ENCODE results near the gene WDR31.

Gene WDR31

DNA sequence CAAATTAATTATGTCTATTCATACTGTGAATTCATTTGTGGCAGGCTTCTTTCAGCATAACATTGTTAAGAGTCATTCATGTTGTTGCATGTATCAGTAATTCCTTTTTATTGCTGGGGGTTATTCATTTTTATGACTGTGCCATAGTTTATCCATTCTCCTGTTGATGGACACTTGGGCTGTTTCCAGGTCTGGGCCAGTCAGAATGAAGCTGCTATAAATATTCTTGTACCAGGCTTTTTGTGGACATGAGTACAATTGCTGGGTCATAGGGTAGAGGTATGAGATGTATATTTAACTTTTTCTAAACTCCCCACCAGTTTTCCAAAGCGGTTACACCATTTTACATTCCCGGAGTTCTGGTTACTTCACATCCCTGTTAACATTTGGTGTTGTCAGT, 51.0 kb downstream of the WDR31 start:
- Histone ChIP-seq H3K4me3 (ENCODE audit: low read length) (no peak overlapping the region), H3K36me3 (ENCODE audit: insufficient read depth, low read length) (peaks cover 98% of the 10 kb centered on the region), H3K4me1 (ENCODE audit: insufficient read depth, low read length) (no peaks in the 10 kb centered on the region), H3K27me3 (ENCODE audit: insufficient read depth, low read length) (no peaks in the 10 kb centered on the region), H3K27ac (ENCODE audit: low read depth, low read length) (no peak overlapping the region), H3K9ac (ENCODE audit: low read depth, low read length) (no peak overlapping the region), H3K9me3 (ENCODE audit: insufficient read depth, low read depth, low read length) (no peaks in the 10 kb centered on the region)
- WGBS, result 95% methylated on average over 2 of the region's 2 CpGs

DNA sequence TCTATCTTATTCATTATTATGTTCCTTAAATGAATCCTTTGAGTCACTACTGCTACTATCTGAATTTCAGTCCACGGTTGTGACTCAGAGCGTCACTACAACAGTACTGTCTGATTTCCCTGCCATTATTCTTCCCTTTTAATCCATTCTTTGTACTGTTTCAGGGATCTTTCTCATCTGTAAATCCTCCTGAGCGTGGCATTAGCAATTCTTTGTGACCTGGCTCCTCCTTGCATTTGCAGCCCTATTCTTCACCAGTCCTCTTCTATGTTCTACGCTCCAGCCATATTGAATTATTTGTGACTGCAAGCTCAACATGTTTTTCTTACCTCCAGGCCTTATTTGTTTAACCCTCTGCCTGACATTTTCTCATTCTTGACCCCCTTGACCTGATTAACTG, 58.7 kb downstream of the WDR31 start:
- no peaks in the 10 kb centered on the region for H3K9me3 ChIP-seq (ENCODE audit: insufficient read depth, low read depth, low read length)
- H3K4me1 ChIP-seq (ENCODE audit: insufficient read depth, low read length), result 0 out of 2 replicates have a peak, but pooled peaks cover under 1% of the 10 kb centered on the region
- H3K27me3 ChIP-seq (ENCODE audit: insufficient read depth, low read length), result no peaks in the 10 kb centered on the region
- no peak overlapping the region for H3K9ac ChIP-seq (ENCODE audit: low read depth, low read length)
- H3K36me3 ChIP-seq (ENCODE audit: insufficient read depth, low read length), result peaks cover 92% of the 10 kb centered on the region
- WGBS, result 96% methylated on average over 4 of the region's 4 CpGs
- no peak overlapping the region for H3K27ac ChIP-seq (ENCODE audit: low read depth, low read length)
- H3K4me3 ChIP-seq (ENCODE audit: low read length), result no peak overlapping the region

DNA sequence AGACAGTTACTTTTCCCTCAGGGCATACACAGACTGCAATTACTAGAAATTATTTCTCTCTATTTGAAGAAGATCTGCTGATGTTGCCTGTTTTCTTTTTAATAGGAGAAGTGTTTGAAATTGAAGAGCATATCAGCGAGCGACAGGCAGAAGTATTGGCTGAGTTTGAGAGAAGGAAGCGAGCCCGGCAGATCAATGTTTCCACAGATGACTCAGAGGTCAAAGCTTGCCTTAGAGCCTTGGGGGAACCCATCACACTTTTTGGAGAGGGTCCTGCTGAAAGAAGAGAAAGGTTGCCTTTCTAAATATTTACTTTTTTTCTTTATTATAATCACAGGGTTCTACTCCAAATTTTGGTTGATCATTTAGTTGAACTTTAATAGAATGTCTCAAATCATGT, 61.2 kb downstream of the WDR31 start:
- H3K4me3 ChIP-seq (ENCODE audit: low read length), result no peak overlapping the region
- H3K27ac ChIP-seq (ENCODE audit: low read depth, low read length), result no peak overlapping the region
- 96% methylated on average over 4 of the region's 4 CpGs for WGBS
- no peaks in the 10 kb centered on the region for H3K27me3 ChIP-seq (ENCODE audit: insufficient read depth, low read length)
- H3K4me1 ChIP-seq (ENCODE audit: insufficient read depth, low read length), result 0 out of 2 replicates have a peak, but pooled peaks cover 3% of the 10 kb centered on the region
- H3K9ac ChIP-seq (ENCODE audit: low read depth, low read length), result no peak overlapping the region
- H3K36me3 ChIP-seq (ENCODE audit: insufficient read depth, low read length), result peaks cover 68% of the 10 kb centered on the region
- H3K9me3 ChIP-seq (ENCODE audit: insufficient read depth, low read depth, low read length), result no peaks in the 10 kb centered on the region

DNA sequence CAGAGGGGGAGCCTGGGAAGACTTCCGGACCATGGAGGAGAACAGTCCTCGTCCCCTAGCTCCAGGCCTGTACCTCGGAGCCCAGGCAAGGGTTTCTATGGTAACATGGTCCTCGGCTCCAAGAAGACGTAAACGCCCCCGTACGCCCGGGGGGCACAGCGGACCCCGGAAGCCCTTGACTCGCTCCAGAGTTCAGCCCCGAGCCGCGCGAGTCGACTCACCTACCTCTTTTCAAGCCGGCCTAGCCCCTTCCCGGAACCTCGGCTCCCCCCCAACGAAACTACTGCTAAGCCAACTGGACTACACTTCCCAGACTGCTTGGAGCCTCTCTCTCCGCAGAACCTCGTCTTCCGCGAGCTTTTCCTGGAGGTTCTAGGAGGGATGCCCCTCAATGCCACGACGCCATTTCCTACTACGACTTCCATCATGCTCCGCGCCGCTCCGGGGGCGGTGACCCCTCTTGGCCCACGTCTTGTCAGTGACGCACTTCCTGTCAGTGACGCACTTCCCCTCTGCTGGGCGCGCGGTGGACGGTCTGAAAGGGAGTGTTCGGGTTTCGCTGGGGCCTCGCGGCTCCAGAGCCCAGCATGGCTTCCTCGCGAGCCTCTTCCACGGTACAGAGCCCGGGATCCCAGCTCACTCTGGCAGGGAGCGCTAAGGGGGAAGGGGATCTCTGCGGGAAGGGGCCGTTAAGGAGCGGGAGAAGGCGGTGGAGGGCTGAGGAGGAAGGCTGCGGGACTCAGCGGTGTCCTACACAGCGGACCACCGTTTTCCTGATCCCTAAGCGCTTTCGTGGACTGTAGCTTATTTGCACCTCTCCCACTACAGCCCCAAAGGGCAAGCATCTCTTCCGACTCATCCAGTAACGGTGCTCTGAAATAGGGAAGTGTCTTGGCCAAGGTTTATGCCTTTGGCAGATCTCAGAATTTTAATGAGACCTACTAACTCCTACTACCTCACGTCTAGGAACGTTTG, 64.6 kb downstream of the WDR31 start, which contains the start of the genes CDC26 and PRPF4:
Gene CDC26 (minus strand): TSS at position 416 of the 975 bp plus-strand sequence. CDS start 3,065 bp downstream, outside the sequence.
Gene PRPF4 (plus strand): TSS at position 502 of the 975 bp plus-strand sequence. CDS start 86 bp downstream, at position 588.
- WGBS, result under 1% methylated on average over 61 of the region's 63 CpGs
- peak within 1 kb of the TSS; percentile 69 for H3K27ac ChIP-seq (ENCODE audit: low read depth, low read length)
- H3K4me3 ChIP-seq (ENCODE audit: low read length), result peak within 1 kb of the TSS; percentile 78
- peak within 1 kb of the TSS; percentile 91 for H3K9ac ChIP-seq (ENCODE audit: low read depth, low read length)
- H3K4me1 ChIP-seq (ENCODE audit: insufficient read depth, low read length), result 0 out of 2 replicates have a peak, but pooled peaks cover 3% of the 10 kb centered on the region
- no peaks in the 10 kb centered on the region for H3K27me3 ChIP-seq (ENCODE audit: insufficient read depth, low read length)
- H3K9me3 ChIP-seq (ENCODE audit: insufficient read depth, low read depth, low read length), result no peaks in the 10 kb centered on the region
- peaks cover 65% of the 10 kb centered on the region for H3K36me3 ChIP-seq (ENCODE audit: insufficient read depth, low read length)

DNA sequence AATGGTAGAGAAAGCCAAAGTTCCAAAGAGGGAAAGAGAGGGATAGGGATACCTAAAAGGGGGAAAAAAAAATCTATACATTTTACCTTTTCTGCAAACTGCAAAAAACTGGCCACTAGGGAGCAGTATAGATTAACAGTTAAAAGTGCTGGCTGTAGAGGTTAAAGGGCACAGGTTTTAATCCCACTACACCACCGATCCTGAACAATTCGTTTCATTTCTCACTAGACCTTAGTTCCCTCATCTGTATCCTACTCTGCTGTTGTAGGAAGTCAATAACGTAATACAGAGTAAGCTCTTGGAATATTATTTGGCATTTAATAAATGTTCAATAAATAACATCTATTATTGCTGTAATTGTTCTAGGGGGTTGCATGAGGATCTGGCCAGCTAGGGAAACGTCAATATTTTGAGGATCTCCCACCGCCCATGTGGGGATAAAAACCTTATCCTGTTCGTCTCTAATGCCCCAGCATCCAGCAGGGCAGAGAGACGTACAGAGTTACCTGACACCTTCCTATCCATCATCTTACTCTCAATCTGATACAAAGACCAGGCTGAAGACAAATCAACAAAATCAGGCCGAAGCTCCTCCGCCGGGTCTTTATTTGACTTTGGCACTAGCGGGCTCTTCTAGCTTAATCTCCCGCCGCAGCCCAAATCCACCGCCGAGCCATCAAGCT, 65.5 kb downstream of the WDR31 start:
- H3K4me1 ChIP-seq (ENCODE audit: insufficient read depth, low read length), result 0 out of 2 replicates have a peak, but pooled peaks cover 3% of the 10 kb centered on the region
- WGBS, result under 1% methylated on average over 12 of the region's 15 CpGs

DNA sequence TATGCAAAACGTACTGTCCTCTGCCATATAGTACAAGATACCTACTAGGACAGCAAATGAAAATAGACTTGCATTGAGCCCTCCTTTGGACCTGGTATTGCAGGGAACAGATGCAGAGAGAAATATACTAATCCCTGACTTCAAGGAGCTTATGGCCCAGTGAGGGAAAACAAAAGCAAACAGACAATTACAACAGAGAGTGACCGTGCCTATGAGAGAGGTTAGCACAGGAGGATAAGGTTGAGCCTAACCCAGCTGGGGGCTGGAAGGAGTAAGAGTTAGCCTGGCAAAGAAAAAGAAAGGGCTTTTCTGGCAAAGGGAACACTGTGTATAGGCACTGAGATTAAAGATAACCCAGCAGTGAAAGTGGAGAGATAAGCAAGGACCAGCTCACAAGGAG, 70.2 kb downstream of the WDR31 start:
- Histone ChIP-seq H3K4me1 (ENCODE audit: insufficient read depth, low read length) (no peaks in the 10 kb centered on the region), H3K4me3 (ENCODE audit: low read length) (no peak overlapping the region), H3K36me3 (ENCODE audit: insufficient read depth, low read length) (peaks cover 62% of the 10 kb centered on the region), H3K9ac (ENCODE audit: low read depth, low read length) (no peak overlapping the region), H3K27me3 (ENCODE audit: insufficient read depth, low read length) (no peaks in the 10 kb centered on the region), H3K9me3 (ENCODE audit: insufficient read depth, low read depth, low read length) (no peaks in the 10 kb centered on the region), H3K27ac (ENCODE audit: low read depth, low read length) (no peak overlapping the region)
- WGBS, result 89% methylated on average over 1 of the region's 2 CpGs

More for the DNA sequence above, 65.5 kb downstream of the WDR31 start:
- H3K27me3 ChIP-seq (ENCODE audit: insufficient read depth, low read length), result no peaks in the 10 kb centered on the region
- H3K9me3 ChIP-seq (ENCODE audit: insufficient read depth, low read depth, low read length), result no peaks in the 10 kb centered on the region
- peak overlapping the region; percentile 57 for H3K9ac ChIP-seq (ENCODE audit: low read depth, low read length)
- H3K27ac ChIP-seq (ENCODE audit: low read depth, low read length), result peak overlapping the region; percentile 69; the same call in 1 of the 2 replicates
- H3K4me3 ChIP-seq (ENCODE audit: low read length), result peak overlapping the region; percentile 78
- peaks cover 65% of the 10 kb centered on the region for H3K36me3 ChIP-seq (ENCODE audit: insufficient read depth, low read length)

DNA sequence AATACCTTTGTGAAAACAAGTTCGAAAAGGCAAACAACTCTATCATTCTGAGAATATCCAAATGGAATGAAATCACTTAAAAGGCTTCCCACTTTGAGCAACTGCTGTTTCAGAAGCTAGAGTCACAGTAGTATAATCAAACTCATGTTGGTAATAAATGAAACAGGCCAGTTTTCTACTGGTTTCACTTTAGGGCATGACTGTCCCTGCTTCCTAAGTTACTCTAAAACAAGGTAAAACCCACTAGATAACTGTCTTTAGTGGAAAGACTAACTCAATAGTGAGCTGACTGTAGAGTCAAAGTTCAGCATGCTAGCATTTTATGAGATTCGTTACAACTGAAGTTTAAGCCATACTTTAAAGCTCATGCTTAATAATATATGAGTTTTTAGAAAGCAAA, 70.7 kb downstream of the WDR31 start:
- Histone ChIP-seq H3K27me3 (ENCODE audit: insufficient read depth, low read length) (no peaks in the 10 kb centered on the region), H3K4me3 (ENCODE audit: low read length) (no peak overlapping the region), H3K9me3 (ENCODE audit: insufficient read depth, low read depth, low read length) (no peaks in the 10 kb centered on the region), H3K36me3 (ENCODE audit: insufficient read depth, low read length) (peaks cover 62% of the 10 kb centered on the region), H3K4me1 (ENCODE audit: insufficient read depth, low read length) (no peaks in the 10 kb centered on the region), H3K27ac (ENCODE audit: low read depth, low read length) (no peak overlapping the region), H3K9ac (ENCODE audit: low read depth, low read length) (no peak overlapping the region)
- 100% methylated on average over 1 of the region's 2 CpGs for WGBS

DNA sequence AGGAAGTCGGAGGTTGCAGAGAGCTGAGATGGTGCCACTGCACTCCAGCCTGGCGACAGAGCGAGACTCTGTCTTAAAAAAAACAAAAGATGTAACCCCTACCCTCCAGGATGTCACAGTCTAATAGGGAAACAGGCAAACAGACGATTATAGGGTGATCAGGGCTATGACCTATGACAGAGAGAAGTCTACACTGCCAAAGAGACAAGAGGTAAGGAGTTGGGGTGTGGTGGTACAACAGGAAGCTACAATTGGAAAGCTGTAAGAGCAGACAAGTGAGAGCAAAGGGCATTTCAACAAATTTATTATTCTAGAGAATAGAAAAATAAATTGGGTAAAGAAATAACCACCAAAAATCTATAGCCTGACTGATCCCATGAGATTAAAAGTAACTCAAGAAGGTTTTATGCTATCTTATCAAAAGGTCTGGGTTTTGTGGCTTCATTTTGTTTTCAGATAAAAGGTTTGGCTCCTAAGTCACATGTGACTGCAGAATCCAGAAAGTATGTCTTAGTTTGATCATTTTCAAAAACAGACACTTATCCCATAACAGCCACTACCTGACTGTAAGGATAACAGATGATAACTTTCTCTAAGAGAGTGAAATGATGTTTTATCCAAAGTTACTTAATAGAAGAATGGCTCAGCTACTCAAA, 72.0 kb downstream of the WDR31 start:
- H3K27me3 ChIP-seq (ENCODE audit: insufficient read depth, low read length), result no peaks in the 10 kb centered on the region
- no peak overlapping the region for H3K27ac ChIP-seq (ENCODE audit: low read depth, low read length)
- H3K9me3 ChIP-seq (ENCODE audit: insufficient read depth, low read depth, low read length), result no peaks in the 10 kb centered on the region
- no peak overlapping the region for H3K4me3 ChIP-seq (ENCODE audit: low read length)
- H3K4me1 ChIP-seq (ENCODE audit: insufficient read depth, low read length), result no peaks in the 10 kb centered on the region
- H3K36me3 ChIP-seq (ENCODE audit: insufficient read depth, low read length), result peaks cover 59% of the 10 kb centered on the region
- 98% methylated on average over 4 of the region's 4 CpGs for WGBS
- no peak overlapping the region for H3K9ac ChIP-seq (ENCODE audit: low read depth, low read length)

DNA sequence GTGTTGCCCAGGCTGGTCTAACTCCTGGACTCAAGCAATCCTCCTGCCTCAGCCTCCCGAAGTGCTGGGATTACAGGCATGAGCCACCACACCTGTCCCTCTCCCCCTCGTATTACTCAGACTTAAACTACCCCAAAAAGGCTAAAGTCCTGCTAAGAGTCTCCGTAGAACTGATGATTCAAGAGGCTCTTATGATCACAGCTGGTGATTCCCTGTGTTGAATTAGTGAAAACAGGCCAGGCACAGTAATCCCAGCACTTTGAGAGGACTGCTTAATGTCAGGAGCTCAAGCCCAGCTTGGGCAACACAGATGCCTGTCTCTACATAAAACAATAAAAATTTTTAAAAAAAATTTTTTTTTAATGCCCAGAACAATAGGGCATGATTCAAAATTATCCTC, 73.9 kb downstream of the WDR31 start:
- no peak overlapping the region for H3K9ac ChIP-seq (ENCODE audit: low read depth, low read length)
- no peaks in the 10 kb centered on the region for H3K9me3 ChIP-seq (ENCODE audit: insufficient read depth, low read depth, low read length)
- H3K4me3 ChIP-seq (ENCODE audit: low read length), result no peak overlapping the region
- H3K27ac ChIP-seq (ENCODE audit: low read depth, low read length), result no peak overlapping the region
- H3K36me3 ChIP-seq (ENCODE audit: insufficient read depth, low read length), result peaks cover 53% of the 10 kb centered on the region
- H3K4me1 ChIP-seq (ENCODE audit: insufficient read depth, low read length), result no peaks in the 10 kb centered on the region
- 90% methylated on average over 3 of the region's 3 CpGs for WGBS
- H3K27me3 ChIP-seq (ENCODE audit: insufficient read depth, low read length), result no peaks in the 10 kb centered on the region

Measured in HUES64 (cell line).